ENCODE data around the gene MYCN.

The MYCN gene

GRCh38 chr2:15980605-15981098, 40.3 kb downstream of the MYCN start:
- Histone ChIP-seq H3K27ac (no peak overlapping the region), H4K20me1 (no peaks in the 10 kb centered on the region), H3K4me2 (no peak overlapping the region), H3K4me3 (no peak overlapping the region), H3K9ac (no peak overlapping the region), H3K9me3 (replicated peaks in 1 of 11) (no peaks in the 10 kb centered on the region; a peak in 1 of 22 replicates), H3K4me1 (peaks cover 12 to 29% (median 28%) of the 10 kb centered on the region in 10 experiments), H3K36me3 (no peaks in the 10 kb centered on the region), H3K27me3 (no peaks in the 10 kb centered on the region)
- no peak for TF ChIP-seq Cebpa-rat (IDR thresholded peaks at IDR 0.05)

GRCh38 chr2:15981646-15982045, 41.3 kb downstream of the MYCN start:
- no peak overlapping the region for H3K27ac ChIP-seq
- H3K4me1 ChIP-seq: peaks cover 10 to 37% (median 34%) of the 10 kb centered on the region in 10 experiments
- H3K4me2 ChIP-seq: peak overlapping the region in 7 of 11 experiments; percentile 61 to 85 (median 78); a peak in 14 of 22 replicates
- no peaks in the 10 kb centered on the region; a peak in 1 of 22 replicates for H3K9me3 ChIP-seq (replicated peaks in 1 of 11)
- no peak overlapping the region for H3K9ac ChIP-seq
- no peaks in the 10 kb centered on the region for H3K27me3 ChIP-seq
- no peaks in the 10 kb centered on the region for H4K20me1 ChIP-seq
- H3K4me3 ChIP-seq: no peak overlapping the region
- H3K36me3 ChIP-seq: no peaks in the 10 kb centered on the region
- TF ChIP-seq Cebpa-rat (IDR thresholded peaks at IDR 0.05): no peak

- no peaks in the 10 kb centered on the region for H3K36me3 ChIP-seq
- H4K20me1 ChIP-seq: no peaks in the 10 kb centered on the region
- H3K27ac ChIP-seq: peak overlapping the region in 8 of 11 experiments; percentile 24 to 62 (median 46); a peak in 12 of 22 replicates
- H3K9ac ChIP-seq: peak overlapping the region in 4 of 11 experiments; percentile 19 to 52 (median 36); a peak in 7 of 22 replicates
- no peak for TF ChIP-seq Cebpa-rat (IDR thresholded peaks at IDR 0.05)
- peak overlapping the region; percentile 49 to 85 (median 68) for H3K4me2 ChIP-seq
- no peak overlapping the region for H3K4me3 ChIP-seq
- H3K9me3 ChIP-seq (replicated peaks in 1 of 11): no peaks in the 10 kb centered on the region; a peak in 1 of 22 replicates
- H3K27me3 ChIP-seq: no peaks in the 10 kb centered on the region
- H3K4me1 ChIP-seq: peaks cover 14 to 44% (median 40%) of the 10 kb centered on the region in 10 experiments
Observed at GRCh38 chr2:15982285-15983044, 42.1 kb downstream of the MYCN start.

GRCh38 chr2:15983496-15983895, 43.1 kb downstream of the MYCN start:
- no peaks in the 10 kb centered on the region for H3K27me3 ChIP-seq
- H3K9ac ChIP-seq: no peak overlapping the region
- peaks cover 19 to 55% (median 49%) of the 10 kb centered on the region in 10 experiments for H3K4me1 ChIP-seq
- no peaks in the 10 kb centered on the region for H3K36me3 ChIP-seq
- H3K9me3 ChIP-seq (replicated peaks in 1 of 11): no peaks in the 10 kb centered on the region; a peak in 1 of 22 replicates
- H3K4me3 ChIP-seq: no peak overlapping the region
- no peak for TF ChIP-seq Cebpa-rat (IDR thresholded peaks at IDR 0.05)
- no peaks in the 10 kb centered on the region for H4K20me1 ChIP-seq
- no peak overlapping the region for H3K27ac ChIP-seq
- peak overlapping the region in 8 of 11 experiments; percentile 61 to 85 (median 75); a peak in 15 of 22 replicates for H3K4me2 ChIP-seq

DNA sequence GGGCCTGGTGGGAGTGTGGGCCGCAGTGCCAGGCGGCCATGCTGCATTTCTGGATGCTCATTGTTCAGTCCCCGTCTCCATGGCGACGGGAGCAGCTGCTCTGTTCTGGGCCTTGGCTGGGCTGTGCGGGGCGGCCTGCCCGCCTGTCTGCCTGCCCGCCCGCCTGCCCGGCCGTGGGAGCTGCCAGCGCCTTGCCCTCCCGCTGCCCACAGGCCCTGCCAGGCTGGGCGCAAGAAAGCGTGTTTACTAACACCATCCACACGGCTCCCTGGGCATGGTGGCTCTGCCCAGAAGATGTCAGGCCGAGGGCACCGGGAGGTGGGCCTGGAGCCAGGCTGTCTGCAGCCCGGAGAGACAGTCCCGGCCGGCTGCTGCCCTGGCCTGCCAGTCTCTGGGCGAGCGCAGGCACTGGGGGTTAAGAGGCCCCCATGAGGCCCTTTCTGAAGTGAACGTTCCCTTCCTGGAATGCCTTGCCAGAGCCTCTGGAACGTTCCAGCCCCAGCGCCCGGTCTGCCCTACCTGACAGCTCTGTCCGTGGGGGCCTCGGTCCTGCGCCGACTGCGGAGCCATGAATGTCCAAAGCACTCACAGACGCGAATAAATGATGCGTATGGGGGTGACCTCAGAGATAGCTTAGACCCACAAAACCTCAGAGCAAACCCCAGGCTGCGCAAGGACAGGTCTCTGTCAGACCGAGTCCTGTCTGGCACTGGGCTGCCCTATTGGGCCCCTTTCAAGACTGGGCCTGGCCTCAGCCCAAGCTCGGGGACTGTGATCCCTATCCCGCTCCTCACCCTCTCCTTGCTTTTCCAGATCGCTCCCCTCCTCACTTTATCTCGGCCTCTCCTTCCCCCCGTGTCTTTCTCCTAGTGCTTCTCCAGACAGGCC, 44.3 kb downstream of the MYCN start:
- no peak overlapping the region for H3K4me3 ChIP-seq
- H3K27me3 ChIP-seq: no peaks in the 10 kb centered on the region
- no peaks in the 10 kb centered on the region for H3K36me3 ChIP-seq
- H3K4me1 ChIP-seq: peaks cover 19 to 61% (median 53%) of the 10 kb centered on the region in 10 experiments
- peak overlapping the region in 3 of 11 experiments; percentile 78 to 85 (median 84); a peak in 4 of 22 replicates for H3K4me2 ChIP-seq
- no peaks in the 10 kb centered on the region; a peak in 1 of 22 replicates for H3K9me3 ChIP-seq (replicated peaks in 1 of 11)
- H4K20me1 ChIP-seq: no peaks in the 10 kb centered on the region
- TF ChIP-seq Cebpa-rat (IDR thresholded peaks at IDR 0.05): no peak
- no peak overlapping the region for H3K9ac ChIP-seq
- H3K27ac ChIP-seq: no peak overlapping the region

DNA sequence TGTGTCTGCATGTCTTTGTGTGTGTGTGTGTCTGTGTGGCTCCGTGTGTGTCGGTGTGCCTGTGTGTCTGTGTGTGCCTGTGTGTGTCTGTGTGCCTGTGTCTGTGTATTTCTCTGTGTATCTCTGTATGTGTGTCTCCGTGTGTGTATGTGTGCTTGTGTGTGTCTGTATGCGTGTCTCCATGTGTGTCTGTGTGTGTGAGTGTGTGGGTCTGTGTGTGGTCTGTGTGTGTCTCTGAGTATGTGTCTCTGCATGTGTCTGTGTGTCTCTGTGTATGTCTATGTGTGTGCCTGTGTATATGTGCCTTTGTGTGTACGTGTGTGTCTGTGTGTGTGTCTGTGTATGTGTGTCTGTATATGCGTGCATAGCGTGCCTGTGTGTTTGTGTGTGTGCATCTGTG, 45.2 kb downstream of the MYCN start:
- no peak overlapping the region for H3K9ac ChIP-seq
- H3K4me2 ChIP-seq: no peak overlapping the region
- peaks cover 19 to 61% (median 53%) of the 10 kb centered on the region in 10 experiments for H3K4me1 ChIP-seq
- H4K20me1 ChIP-seq: no peaks in the 10 kb centered on the region
- no peak overlapping the region for H3K27ac ChIP-seq
- no peak overlapping the region for H3K4me3 ChIP-seq
- no peaks in the 10 kb centered on the region for H3K27me3 ChIP-seq
- no peaks in the 10 kb centered on the region for H3K9me3 ChIP-seq (replicated peaks in 1 of 11)
- no peak for TF ChIP-seq Cebpa-rat (IDR thresholded peaks at IDR 0.05)
- no peaks in the 10 kb centered on the region for H3K36me3 ChIP-seq

DNA sequence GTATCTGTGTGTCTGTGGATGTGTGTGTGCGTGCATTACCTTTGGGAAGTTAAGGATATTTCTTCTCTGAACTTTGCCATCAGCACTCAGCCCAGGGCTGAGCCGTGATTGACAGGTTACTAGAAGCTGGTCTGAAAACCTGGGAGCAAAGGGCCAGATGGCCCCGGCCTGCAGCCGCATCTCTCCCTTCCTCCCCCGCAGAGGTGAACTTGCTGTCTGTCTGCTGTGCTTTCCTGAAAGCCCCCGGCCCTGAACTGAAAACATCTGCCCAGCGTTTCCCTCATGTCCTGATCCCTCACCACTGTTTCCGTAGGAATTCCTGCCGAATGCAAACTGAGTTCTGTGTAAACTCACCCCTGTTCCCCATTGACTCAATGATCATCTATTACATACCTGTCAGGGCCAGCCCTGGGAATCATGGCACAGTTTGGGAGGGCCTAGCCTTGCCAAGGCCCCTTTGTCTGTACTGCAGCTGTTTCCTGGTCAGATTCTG, 45.8 kb downstream of the MYCN start:
- Histone ChIP-seq H3K4me1 (peaks cover 19 to 61% (median 53%) of the 10 kb centered on the region in 10 experiments), H3K9ac (no peak overlapping the region), H3K4me2 (peak overlapping the region in 7 of 11 experiments; percentile 27 to 44 (median 39); a peak in 10 of 22 replicates), H3K9me3 (replicated peaks in 1 of 11) (no peaks in the 10 kb centered on the region), H3K27me3 (no peaks in the 10 kb centered on the region), H3K27ac (no peak overlapping the region), H3K36me3 (no peaks in the 10 kb centered on the region), H4K20me1 (no peaks in the 10 kb centered on the region), H3K4me3 (no peak overlapping the region)
- no peak for TF ChIP-seq Cebpa-rat (IDR thresholded peaks at IDR 0.05)

DNA sequence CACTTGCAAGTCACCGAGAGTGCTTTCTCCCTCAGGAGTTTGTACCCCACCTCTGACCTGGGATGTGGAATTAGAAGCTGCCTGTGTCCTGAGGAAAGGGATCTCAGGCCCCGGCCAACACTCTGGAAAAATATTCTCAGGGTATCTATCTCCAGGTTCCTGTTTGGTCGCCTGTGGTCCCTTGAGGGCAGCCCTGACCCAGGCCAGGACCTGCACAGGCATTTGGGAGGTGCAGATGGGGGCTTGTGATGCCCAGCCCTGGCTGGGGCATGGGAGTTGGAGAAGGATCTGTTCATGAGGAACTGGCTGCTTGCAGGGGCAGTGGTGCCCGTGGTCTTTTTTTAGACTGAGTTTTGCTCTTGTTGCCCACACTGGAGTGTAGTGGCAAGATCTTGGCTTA, 46.3 kb downstream of the MYCN start:
- no peak overlapping the region for H3K27ac ChIP-seq
- no peaks in the 10 kb centered on the region for H3K36me3 ChIP-seq
- no peaks in the 10 kb centered on the region for H3K9me3 ChIP-seq (replicated peaks in 1 of 11)
- peak overlapping the region in 9 of 11 experiments; percentile 5 to 44 (median 39); a peak in 15 of 22 replicates for H3K4me2 ChIP-seq
- peaks cover 19 to 60% (median 53%) of the 10 kb centered on the region in 10 experiments for H3K4me1 ChIP-seq
- no peaks in the 10 kb centered on the region for H4K20me1 ChIP-seq
- no peak overlapping the region for H3K4me3 ChIP-seq
- TF ChIP-seq Cebpa-rat (IDR thresholded peaks at IDR 0.05): no peak
- no peaks in the 10 kb centered on the region for H3K27me3 ChIP-seq
- H3K9ac ChIP-seq: no peak overlapping the region
